OCI-LY7 (cell line): ENCODE measurements around the gene INHA. TPM values are rescaled to one million over a fixed set of nuclear protein-coding genes. Genes with fewer than 3 reads are reported as not detected.

Experiments used
- BruUV-seq: library from RNA; stranded (reverse); fragments of 400-500 nt; replicated peaks from 2 replicates; lab custom pipeline; 2021; lab: Mats Ljungman, UMichigan
- CTCF ChIA-PET: fragments of 300-600 bp; sonication (Branson Sonifier 250); formaldehyde crosslinking; loops from one replicate; lab custom pipeline; 2022; ENCODE audit warnings: antibody characterized with exemption; ENCODE audit not compliant: unreplicated experiment; lab: Charles Lee
- POLR2A ChIA-PET: fragments of 300-600 bp; sonication (Branson Sonifier 250); formaldehyde crosslinking; loops from one replicate; lab custom pipeline; 2022; ENCODE audit warnings: antibody characterized with exemption; lab: Charles Lee
- DNase-seq: peaks from one replicate; pipeline ENCODE4 v3.0.0-alpha.2; 2015; ENCODE audit warnings: low spot score
- H2AFZ ChIP-seq: fragments of 200-600 bp; sonication (generic), shearing (Covaris generic); 2 replicates; pipeline ENCODE4 v1.6.1; 2014; ENCODE audit warnings: mild to moderate bottlenecking, antibody characterized with exemption, low read length, moderate library complexity
- H3K27ac ChIP-seq: fragments of 200-600 bp; sonication (generic); 2 replicates; pipeline ENCODE4 v1.5.1; 2014; ENCODE audit warnings: mixed run types, low read depth, mild to moderate bottlenecking, moderate library complexity, low read length, inconsistent platforms; ENCODE audit not compliant: poor library complexity, severe bottlenecking
- H3K36me3 ChIP-seq: fragments of 200-600 bp; sonication (generic); 2 replicates; pipeline ENCODE4 v1.6.1; 2014; ENCODE audit warnings: mild to moderate bottlenecking, antibody characterized with exemption, low read length, moderate library complexity, mixed read lengths; ENCODE audit not compliant: insufficient read depth
- H3K4me1 ChIP-seq: fragments of 200-600 bp; sonication (generic); 2 replicates; pipeline ENCODE4 v1.5.1; 2014; ENCODE audit warnings: mild to moderate bottlenecking, low read length; ENCODE audit not compliant: insufficient read depth, poor library complexity, severe bottlenecking
- H3K4me2 ChIP-seq: fragments of 200-600 bp; sonication (generic); 2 replicates; pipeline ENCODE4 v1.6.1; 2014; ENCODE audit warnings: mild to moderate bottlenecking, low read length
- H3K4me3 ChIP-seq: fragments of 200-600 bp; sonication (generic); 2 replicates; pipeline ENCODE4 v1.5.1; 2014; ENCODE audit warnings: mild to moderate bottlenecking, low read depth, low read length; ENCODE audit not compliant: poor library complexity, severe bottlenecking
- H3K79me2 ChIP-seq: fragments of 200-600 bp; sonication (generic); 2 replicates; pipeline ENCODE4 v1.6.1; 2016; ENCODE audit warnings: low read depth, mild to moderate bottlenecking, low read length, moderate library complexity, mixed read lengths; ENCODE audit not compliant: insufficient read depth
- H3K9me2 ChIP-seq: fragments of 200-600 bp; sonication (generic); 2 replicates; pipeline ENCODE4 v1.6.1; 2016; ENCODE audit warnings: mild to moderate bottlenecking, low read length, mixed read lengths; ENCODE audit not compliant: insufficient read depth
- H3K9me3 ChIP-seq: fragments of 200-600 bp; sonication (generic); 2 replicates; pipeline ENCODE4 v1.6.1; 2014; ENCODE audit warnings: mild to moderate bottlenecking, mixed run types, low read length, mixed read lengths
- H4K20me1 ChIP-seq: fragments of 200-600 bp; sonication (generic); 2 replicates; pipeline ENCODE4 v1.6.1; 2014; ENCODE audit warnings: mild to moderate bottlenecking, antibody characterized with exemption, low read length, moderate library complexity, mixed read lengths; ENCODE audit not compliant: insufficient read depth
- CTCF ChIP-seq: fragments of 200-600 bp; sonication (generic); conservative IDR thresholded peaks from 2 replicates; pipeline ENCODE4 v1.5.1; 2014; ENCODE audit warnings: mild to moderate bottlenecking, antibody characterized with exemption, low read length, moderate library complexity, mixed read lengths
- EZH2phosphoT487 ChIP-seq: fragments of 200-600 bp; sonication (generic); IDR thresholded peaks from 2 replicates; pipeline ENCODE4 v1.6.1; 2018; ENCODE audit warnings: low read depth, borderline replicate concordance, mild to moderate bottlenecking, mixed run types, antibody characterized with exemption, low read length, moderate library complexity, mixed read lengths
- intact Hi-C: fragments of 100-400 bp; cut with micrococcal nuclease; formaldehyde crosslinking; loops from one replicate; pipeline ENCODE4 v1.10.0; 2022; ENCODE audit not compliant: unreplicated experiment
- total RNA-seq, 2 experiments: library from RNA; depleted of rRNA in 1 of 2; stranded (reverse); fragments of >200 nt in 1 of 2; shearing (Covaris generic) in 1 of 2; gene quantifications; 2 replicates each; pipeline ENCODE4 v1.2.3, GENCODE V29; 2014 to 2022

INHA gene
- total RNA-seq, 2 experiments from 2014 or later, result not detected

- no peak for DNase-seq
- intact Hi-C loops, result no loop called here
- Histone ChIP-seq H2AFZ (no peak overlapping the region), H3K9me2 (no peaks in the 10 kb centered on the region), H3K79me2 (no peaks in the 10 kb centered on the region), H4K20me1 (no peaks in the 10 kb centered on the region), H3K27ac (no peak overlapping the region), H3K9me3 (no peaks in the 10 kb centered on the region), H3K4me2 (no peak overlapping the region), H3K4me1 (peaks cover 6% of the 10 kb centered on the region), H3K4me3 (no peak overlapping the region), H3K36me3 (peaks cover 17% of the 10 kb centered on the region; the same call in 1 of the 2 replicates)
- TF ChIP-seq CTCF (no peak), EZH2phosphoT487 (no peak)
- POLR2A ChIA-PET, result no interaction called here
- no TSS peak for BruUV-seq
- CTCF ChIA-PET, result no interaction called here
Observed at GRCh38 chr2:219613461-219614070, 41.5 kb downstream of the INHA start.

GRCh38 chr2:219614076-219614860 is 42.2 kb downstream of the INHA start:
- ChIA-PET CTCF (interaction anchor here (0.6 kb wide), 1 partner anchor 1208 kb away, joined by 3 read pairs; no protein-coding TSS in a partner anchor), POLR2A (no interaction called here)
- TF ChIP-seq CTCF (no peak), EZH2phosphoT487 (no peak)
- Histone ChIP-seq H3K36me3 (peaks cover 17% of the 10 kb centered on the region; the same call in 1 of the 2 replicates), H3K79me2 (no peaks in the 10 kb centered on the region), H3K9me2 (no peaks in the 10 kb centered on the region), H4K20me1 (no peaks in the 10 kb centered on the region), H3K4me1 (peaks cover 6% of the 10 kb centered on the region), H3K4me2 (no peak overlapping the region), H3K4me3 (no peak overlapping the region), H3K27ac (no peak overlapping the region), H3K9me3 (no peaks in the 10 kb centered on the region), H2AFZ (no peak overlapping the region)
- BruUV-seq, result no TSS peak
- intact Hi-C loops, result no loop called here
- DNase-seq, result no peak
